HG03066 (cell line): ENCODE results near the gene DDR1.

ENCODE experiments used
- ATAC-seq: cut with Tn5 transposase; IDR thresholded peaks from one replicate; pipeline ENCODE4 v1.9.1; 2021; ENCODE audit warnings: low read depth; ENCODE audit not compliant: unreplicated experiment

Gene DDR1

GRCh38 chr6:30883685-30884520 is at the start of gene DDR1:
TSS of gene DDR1 (plus strand) at chr6:30884519. CDS start at chr6:30888730, 4,211 bp downstream.
- ATAC-seq, result no peak

- ATAC-seq, result no peak
Measured at GRCh38 chr6:30834646-30835045, 49.7 kb upstream of the DDR1 start.

GRCh38 chr6:30835576-30835975 is 48.7 kb upstream of the DDR1 start:
- ATAC-seq, result no peak

GRCh38 chr6:30836431-30836866 is 47.9 kb upstream of the DDR1 start:
- no peak for ATAC-seq

- no peak for ATAC-seq
Measured at GRCh38 chr6:30836957-30837356, 47.4 kb upstream of the DDR1 start.

GRCh38 chr6:30837432-30837831 is 46.9 kb upstream of the DDR1 start:
- ATAC-seq, result no peak

- no peak for ATAC-seq
Measured at GRCh38 chr6:30837870-30838269, 46.4 kb upstream of the DDR1 start.

- ATAC-seq, result no peak
Measured at GRCh38 chr6:30839671-30840070, 44.6 kb upstream of the DDR1 start.

- no peak for ATAC-seq
Measured at GRCh38 chr6:30840084-30840934, 44.0 kb upstream of the DDR1 start.

GRCh38 chr6:30840935-30841643 is 43.2 kb upstream of the DDR1 start:
- no peak for ATAC-seq

GRCh38 chr6:30841644-30842504 is 42.4 kb upstream of the DDR1 start:
- no peak for ATAC-seq

GRCh38 chr6:30842754-30843610 is 41.3 kb upstream of the DDR1 start:
- ATAC-seq, result no peak

GRCh38 chr6:30843611-30843998 is 40.7 kb upstream of the DDR1 start:
- ATAC-seq, result no peak

GRCh38 chr6:30844118-30844535 is 40.2 kb upstream of the DDR1 start:
- ATAC-seq, result no peak

- no peak for ATAC-seq
Measured at GRCh38 chr6:30845183-30845582, 39.1 kb upstream of the DDR1 start.

GRCh38 chr6:30847421-30847970 is 36.8 kb upstream of the DDR1 start:
- ATAC-seq, result no peak

GRCh38 chr6:30847971-30848436 is 36.3 kb upstream of the DDR1 start:
- ATAC-seq, result no peak

- no peak for ATAC-seq
Measured at GRCh38 chr6:30849903-30850651, 34.2 kb upstream of the DDR1 start.
